H9 (cell line): Measurements from ENCODE around the gene CTNND1. TPM values are rescaled to one million over a fixed set of nuclear protein-coding genes. Genes with fewer than 3 reads are reported as not detected.

Source experiments
- DNase-seq: peaks from one replicate; pipeline ENCODE4 v3.0.0-alpha.2; 2017
- H2AFZ ChIP-seq: one replicate; pipeline ENCODE4 v1.6.1; 2013; ENCODE audit warnings: mild to moderate bottlenecking, low read length, control low read depth, moderate library complexity
- H2AK5ac ChIP-seq: 2 replicates; pipeline ENCODE4 v1.6.1; 2013; ENCODE audit warnings: low read length, control low read depth, mixed read lengths; ENCODE audit not compliant: insufficient read length
- H2BK120ac ChIP-seq: one replicate; pipeline ENCODE4 v1.6.1; 2013; ENCODE audit warnings: low read depth, mild to moderate bottlenecking, low read length, control low read depth, inconsistent platforms; ENCODE audit not compliant: poor library complexity, severe bottlenecking
- H2BK12ac ChIP-seq: 2 replicates; pipeline ENCODE4 v1.6.1; 2013; ENCODE audit warnings: low read length, control low read depth, mixed read lengths, low read depth; ENCODE audit not compliant: insufficient read length
- H2BK15ac ChIP-seq: 2 replicates; pipeline ENCODE4 v1.6.1; 2013; ENCODE audit warnings: low read depth, low read length, control low read depth
- H2BK20ac ChIP-seq: one replicate; pipeline ENCODE4 v1.6.1; 2013; ENCODE audit warnings: low read depth, mild to moderate bottlenecking, low read length, control low read depth, inconsistent platforms; ENCODE audit not compliant: poor library complexity, severe bottlenecking
- H2BK5ac ChIP-seq: 2 replicates; pipeline ENCODE4 v1.6.1; 2013; ENCODE audit warnings: low read length, control low read depth, mixed read lengths; ENCODE audit not compliant: insufficient read length
- H3K14ac ChIP-seq: 2 replicates; pipeline ENCODE4 v1.6.1; 2013; ENCODE audit warnings: low read length, control low read depth; ENCODE audit not compliant: insufficient read depth
- H3K18ac ChIP-seq: 2 replicates; pipeline ENCODE4 v1.6.1; 2013; ENCODE audit warnings: low read depth, mild to moderate bottlenecking, mixed read lengths, low read length, control low read depth; ENCODE audit not compliant: insufficient read length
- H3K23ac ChIP-seq: 2 replicates; pipeline ENCODE4 v1.6.1; 2013; ENCODE audit warnings: low read length, control low read depth, mixed read lengths, low read depth; ENCODE audit not compliant: insufficient read length
- H3K23me2 ChIP-seq: 2 replicates; pipeline ENCODE4 v1.6.1; 2013; ENCODE audit warnings: low read depth, mild to moderate bottlenecking, mixed read lengths, low read length, control low read depth; ENCODE audit not compliant: insufficient read length, poor library complexity, severe bottlenecking
- H3K27ac ChIP-seq: 2 replicates; pipeline ENCODE4 v1.5.1; 2013; ENCODE audit warnings: low read length, control low read depth, mixed read lengths, low read depth; ENCODE audit not compliant: insufficient read length
- H3K27me3 ChIP-seq: 2 replicates; pipeline ENCODE4 v1.6.1; 2013; ENCODE audit warnings: low read length, control low read depth, inconsistent platforms; ENCODE audit not compliant: insufficient read depth
- H3K4ac ChIP-seq: 2 replicates; pipeline ENCODE4 v1.6.1; 2013; ENCODE audit warnings: low read depth, mild to moderate bottlenecking, control low read depth, inconsistent platforms, low read length, moderate library complexity
- H3K4me1 ChIP-seq: 2 replicates; pipeline ENCODE4 v1.6.1; 2013; ENCODE audit warnings: low read length, control low read depth, inconsistent platforms; ENCODE audit not compliant: insufficient read depth
- H3K4me2 ChIP-seq: 2 replicates; pipeline ENCODE4 v1.6.1; 2013; ENCODE audit warnings: low read length, control low read depth, mixed read lengths; ENCODE audit not compliant: insufficient read length, insufficient read depth
- H3K56ac ChIP-seq: 2 replicates; pipeline ENCODE4 v1.6.1; 2013; ENCODE audit warnings: low read depth, mild to moderate bottlenecking, mixed read lengths, low read length, control low read depth; ENCODE audit not compliant: insufficient read length
- H3K79me1 ChIP-seq: 2 replicates; pipeline ENCODE4 v1.6.1; 2013; ENCODE audit warnings: low read depth, mild to moderate bottlenecking, moderate library complexity, low read length, control low read depth, inconsistent platforms; ENCODE audit not compliant: insufficient read depth, poor library complexity, severe bottlenecking
- H3K79me2 ChIP-seq: 2 replicates; pipeline ENCODE4 v1.6.1; 2013; ENCODE audit warnings: low read length, control low read depth, inconsistent platforms; ENCODE audit not compliant: insufficient read depth
- H3K9ac ChIP-seq: 2 replicates; pipeline ENCODE4 v1.6.1; 2013; ENCODE audit warnings: low read length, control low read depth, mixed read lengths; ENCODE audit not compliant: insufficient read length; ENCODE audit errors: extremely low read depth
- H3K9me3 ChIP-seq: one replicate; pipeline ENCODE4 v1.6.1; 2013; ENCODE audit warnings: low read depth, low read length, inconsistent platforms; ENCODE audit not compliant: control insufficient read depth
- H3T11ph ChIP-seq: one replicate; pipeline ENCODE4 v1.6.1; 2013; ENCODE audit warnings: mild to moderate bottlenecking, low read length, control low read depth, inconsistent platforms
- H4K20me1 ChIP-seq: one replicate; pipeline ENCODE4 v1.6.1; 2013; ENCODE audit not compliant: control insufficient read depth, insufficient read length, insufficient read depth
- H4K5ac ChIP-seq: 2 replicates; pipeline ENCODE4 v1.6.1; 2013; ENCODE audit warnings: low read depth, mild to moderate bottlenecking, mixed read lengths, low read length, control low read depth; ENCODE audit not compliant: insufficient read length
- H4K8ac ChIP-seq: replicated peaks from 2 replicates; pipeline ENCODE4 v1.6.1; 2013; ENCODE audit warnings: low read length, control low read depth, mixed read lengths, low read depth; ENCODE audit not compliant: insufficient read length
- H4K91ac ChIP-seq: 2 replicates; pipeline ENCODE4 v1.6.1; 2013; ENCODE audit warnings: low read depth, mild to moderate bottlenecking, moderate library complexity, mixed read lengths, low read length, control low read depth; ENCODE audit not compliant: insufficient read length
- H3K27ac Mint-ChIP-seq, 3 experiments: 2 replicates in 2 of 3; 3 replicates in 1 of 3; pipeline ENCODE4 v1.8.0; 2020 to 2021; ENCODE audit warnings: mixed read lengths in 3 of 3, mild to moderate bottlenecking in 1 of 3, moderate library complexity in 1 of 3
- H3K27me3 Mint-ChIP-seq: 2 replicates; pipeline ENCODE4 v1.8.0; 2021; ENCODE audit warnings: low read depth, mild to moderate bottlenecking, moderate library complexity, mixed read lengths
- H3K36me3 Mint-ChIP-seq, 3 experiments: 2 replicates in 2 of 3; 3 replicates in 1 of 3; pipeline ENCODE4 v1.8.0; 2020 to 2021; ENCODE audit warnings: low read depth in 3 of 3, mixed read lengths in 3 of 3; ENCODE audit not compliant: insufficient read depth in 1 of 3
- H3K4me1 Mint-ChIP-seq, 2 experiments: 2 replicates each; pipeline ENCODE4 v1.8.0; 2020; ENCODE audit warnings: mixed read lengths in 2 of 2
- H3K4me3 Mint-ChIP-seq, 2 experiments: 2 replicates in 1 of 2; 3 replicates in 1 of 2; pipeline ENCODE4 v1.8.0; 2020 to 2021; ENCODE audit warnings: mild to moderate bottlenecking in 2 of 2, mixed read lengths in 2 of 2, moderate library complexity in 1 of 2
- H3K9me3 Mint-ChIP-seq, 2 experiments: 2 replicates in 1 of 2; 3 replicates in 1 of 2; pipeline ENCODE4 v1.8.0; 2020; ENCODE audit warnings: mild to moderate bottlenecking in 2 of 2, mixed read lengths in 2 of 2, moderate library complexity in 1 of 2
- CTCF ChIP-seq: fragments of 200-600 bp; sonication (generic); conservative IDR thresholded peaks from 3 replicates; pipeline ENCODE4 v1.8.0; 2021; ENCODE audit warnings: antibody characterized with exemption, mild to moderate bottlenecking
- WGBS: extraction: QIAGEN DNeasy Blood & Tissue Kit; methylation state at CpG from one replicate; pipeline ENCODE4 v1.1.7; 2013; ENCODE audit warnings: missing lambda C conversion rate, low lambda C conversion rate, mixed read lengths; ENCODE audit not compliant: insufficient read length; ENCODE audit errors: extremely low coverage; 5-methylcytosine and 5-hydroxymethylcytosine counted together
- total RNA-seq: library from RNA; stranded (reverse); gene quantifications from 2 replicates; pipeline ENCODE4 v1.2.1, GENCODE V29; 2021

Gene CTNND1
- total RNA-seq, 1 experiment from 2014 or later, result 164 TPM

GRCh38 chr11:57779276-57779675, 17.7 kb downstream of the CTNND1 start:
- Histone ChIP-seq H2BK12ac (no peak overlapping the region), H3K23ac (no peak overlapping the region), H2BK120ac (no peak overlapping the region), H2BK15ac (no peak overlapping the region), H3K27me3 (no peaks in the 10 kb centered on the region), H2BK20ac (no peak overlapping the region), H3K23me2 (no peaks in the 10 kb centered on the region), H4K5ac (no peak overlapping the region), H2AK5ac (peak overlapping the region; percentile 73), H3K56ac (no peak overlapping the region), H4K91ac (no peak overlapping the region), H2BK5ac (no peak overlapping the region), H3K4me2 (peak overlapping the region; percentile 31), H3K79me1 (peaks cover 11% of the 10 kb centered on the region), H2AFZ (no peak overlapping the region), H3K9ac (peak overlapping the region; percentile 5), H3K14ac (no peak overlapping the region; the same call in 1 of the 2 replicates), H3K79me2 (peaks cover 34% of the 10 kb centered on the region; the same call in 1 of the 2 replicates), H3K27ac (peak overlapping the region; percentile 97), H3K9me3 (no peaks in the 10 kb centered on the region), H4K8ac (no peak overlapping the region), H3K4ac (no peak overlapping the region; the same call in 1 of the 2 replicates), H3T11ph (no peak overlapping the region), H3K18ac (peak overlapping the region; percentile 47), H3K4me1 (peaks cover 27% of the 10 kb centered on the region), H4K20me1 (no peaks in the 10 kb centered on the region)
- Mint-ChIP-seq H3K4me3 (peak overlapping the region; percentile 2 to 55), H3K9me3 (no peaks in the 10 kb centered on the region), H3K27ac (peak overlapping the region; percentile 94 to 99 (median 99)), H3K36me3 (peaks cover 0 to 13% (median 8%) of the 10 kb centered on the region in 3 experiments; a peak in 3 of 7 replicates), H3K4me1 (peaks cover 82 to 84% of the 10 kb centered on the region in 2 experiments), H3K27me3 (no peaks in the 10 kb centered on the region)
- 0 out of 3 replicates have a peak, but pooled peaks have one; percentile 7 for TF ChIP-seq CTCF
- peak; percentile 81 for DNase-seq
- WGBS, result no CpG with 5 or more reads among the region's 1 CpG
